DMS 273 treated with DMSO at 0.1 percent for 48 hours (cell line): ENCODE data around the gene CPD.

ENCODE experiments used
- DNase-seq: peaks from one replicate; lab custom pipeline; 2025; lab: John Stamatoyannopoulos, UW

CPD gene

DNA sequence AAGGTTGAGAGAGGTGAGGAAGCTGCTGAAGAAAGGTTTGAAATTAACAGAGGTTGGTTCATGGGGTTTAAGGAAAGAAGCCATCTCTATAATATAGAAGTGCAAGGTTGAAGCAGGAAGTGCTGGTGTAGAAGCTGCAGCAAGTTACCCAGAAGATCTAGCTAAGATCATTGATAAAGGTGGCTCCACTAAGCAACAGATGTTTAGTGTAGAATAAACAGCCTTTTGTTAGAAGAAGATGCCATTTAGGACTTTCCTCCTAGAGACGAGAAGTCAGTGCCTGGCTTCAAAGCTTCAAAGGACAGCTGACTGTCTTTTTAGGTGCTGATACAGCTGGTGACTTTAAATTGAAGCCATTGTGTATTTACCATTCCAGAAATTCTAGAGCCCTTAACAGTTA is 127.8 kb downstream of the CPD start:
- DNase-seq = no peak

DNA sequence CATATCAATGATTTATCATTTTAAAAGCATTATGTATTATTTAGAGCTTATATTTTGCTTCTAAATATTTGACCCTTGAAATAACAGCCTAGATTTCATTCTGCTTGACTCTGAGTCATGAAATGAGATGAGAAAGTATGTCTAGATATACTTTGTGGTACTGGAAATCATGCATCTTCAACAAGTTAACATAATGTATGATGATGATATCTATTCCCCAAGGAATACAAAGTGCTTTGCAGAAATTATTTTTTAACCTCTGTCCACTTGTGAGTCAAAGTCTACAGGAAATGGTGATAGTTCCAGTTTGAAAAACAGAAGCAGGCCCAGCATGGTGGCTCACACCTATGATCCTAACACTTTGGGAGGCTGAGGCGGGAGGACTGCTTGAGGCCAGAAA is 134.6 kb downstream of the CPD start:
- no peak for DNase-seq

DNA sequence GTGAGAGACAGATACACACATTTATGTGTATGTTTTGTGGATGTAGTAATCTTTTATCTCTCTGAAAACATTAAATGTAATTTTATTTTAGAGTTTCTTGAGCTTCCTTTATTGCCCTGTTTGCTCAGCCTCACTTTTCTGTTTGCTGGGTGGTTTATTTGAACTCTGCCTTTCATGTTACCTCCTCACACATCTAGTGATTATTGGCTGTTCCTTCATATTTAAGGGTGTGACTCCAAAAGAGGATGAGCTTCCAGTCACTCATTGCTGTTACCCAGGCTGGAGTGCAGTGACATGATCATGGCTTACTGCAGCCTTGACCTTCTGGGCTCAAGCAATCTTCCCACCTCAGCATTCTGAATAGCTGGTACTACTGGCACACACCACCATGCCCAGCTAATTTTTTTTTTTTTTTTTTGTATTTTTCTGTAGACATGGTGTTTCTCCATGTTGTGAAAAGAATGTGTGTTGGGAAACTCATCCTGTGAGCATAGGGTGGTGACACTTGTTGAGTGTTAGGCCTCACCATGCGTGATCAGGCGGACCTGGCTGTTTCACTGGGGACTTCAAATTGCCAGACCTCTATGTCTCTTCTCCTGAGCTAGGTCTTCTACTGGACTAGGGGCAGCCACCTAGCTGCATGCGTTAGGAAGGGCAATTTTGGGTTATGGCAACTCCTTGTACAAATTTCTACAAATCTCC is 136.3 kb downstream of the CPD start:
- no peak for DNase-seq

DNA sequence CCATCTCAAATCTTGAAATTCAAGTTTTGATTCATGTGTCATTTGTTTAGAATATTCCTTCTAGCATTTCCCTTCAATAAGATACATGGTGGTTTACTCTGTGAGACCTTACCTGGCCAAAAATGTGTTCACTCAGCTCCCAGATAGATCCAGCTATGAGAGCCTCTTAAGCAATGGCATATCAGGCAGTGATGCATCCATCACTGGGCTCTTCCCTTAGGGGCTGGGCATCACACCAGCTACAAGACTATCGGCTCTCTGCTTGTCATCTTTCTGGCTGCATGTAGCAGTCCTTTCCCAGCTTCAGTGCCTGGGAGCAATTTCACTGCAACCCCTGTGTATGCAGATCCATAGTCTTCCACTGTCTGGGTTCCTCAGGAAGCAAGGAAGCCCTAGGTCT is 139.1 kb downstream of the CPD start:
- DNase-seq = no peak

DNA sequence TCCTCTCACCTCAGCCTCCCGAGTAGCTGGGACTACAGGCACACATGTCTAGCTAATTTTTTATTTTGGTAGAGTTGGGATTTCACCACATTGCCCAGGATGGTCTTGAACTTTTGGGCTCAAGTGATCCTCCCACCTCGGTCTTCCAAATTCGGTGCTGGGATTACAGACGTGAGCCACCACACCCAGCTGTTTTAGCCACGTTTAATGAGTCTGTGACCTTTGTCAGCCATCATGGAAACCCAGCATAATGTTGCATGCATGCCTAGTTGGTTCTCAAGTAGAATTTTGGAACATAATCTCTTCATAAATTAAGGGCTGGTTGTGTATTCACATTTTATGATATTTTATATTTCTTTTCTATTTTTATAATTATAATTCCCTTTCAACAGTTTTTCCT is 140.4 kb downstream of the CPD start:
- DNase-seq = no peak
